H1 (cell line): ENCODE data around the gene SMPD2. TPM values are rescaled to one million over a fixed set of nuclear protein-coding genes. Genes with fewer than 3 reads are reported as not detected.
A peak's percentile ranks its signal among the peaks of the same experiment; 100 is the strongest.

ENCODE experiments used
- CTCF ChIA-PET: fragments of 300-600 bp; sonication (Branson Sonifier 250); formaldehyde crosslinking; loops from one replicate; lab custom pipeline; 2021; ENCODE audit not compliant: partially characterized antibody; lab: Charles Lee
- POLR2A ChIA-PET: fragments of 300-600 bp; sonication (Branson Sonifier 250); formaldehyde crosslinking; loops from one replicate; lab custom pipeline; 2021; ENCODE audit warnings: inconsistent platforms; ENCODE audit not compliant: partially characterized antibody; lab: Charles Lee
- DNase-seq, 2 experiments: peaks; one replicate each; pipeline versions ENCODE4 v3.0.0 to v3.0.0-alpha.2; 2010 to 2022; ENCODE audit warnings: low spot score in 2 of 2, low read depth in 1 of 2, mixed read lengths in 1 of 2
- FAIRE-seq: peaks from 2 replicates; lab custom pipeline; 2011; peaks lifted over from hg19 to GRCh38; lab: Jason Lieb, UNC
- H2AFZ ChIP-seq: 2 replicates; pipeline ENCODE4 v1.8.1; 2012; ENCODE audit warnings: low read length, inconsistent platforms
- H2AK5ac ChIP-seq: 2 replicates; pipeline ENCODE4 v1.6.1; 2013; ENCODE audit warnings: low read depth, low read length
- H2BK120ac ChIP-seq: replicated peaks from 2 replicates; pipeline ENCODE3; 2013; ENCODE audit warnings: low read depth, low read length, inconsistent platforms
- H2BK12ac ChIP-seq: 2 replicates; pipeline ENCODE4 v1.6.1; 2013; ENCODE audit warnings: low read depth, low read length
- H2BK15ac ChIP-seq: 2 replicates; pipeline ENCODE4 v1.6.1; 2013; ENCODE audit warnings: low read length
- H2BK20ac ChIP-seq: 2 replicates; pipeline ENCODE4 v1.6.1; 2013; ENCODE audit warnings: low read length
- H2BK5ac ChIP-seq: 2 replicates; pipeline ENCODE4 v1.6.1; 2013; ENCODE audit warnings: low read depth, low read length
- H3K14ac ChIP-seq: 2 replicates; pipeline ENCODE4 v1.6.1; 2013; ENCODE audit warnings: inconsistent platforms; ENCODE audit not compliant: insufficient read length
- H3K18ac ChIP-seq: 2 replicates; pipeline ENCODE4 v1.6.1; 2013; ENCODE audit warnings: low read length; ENCODE audit errors: extremely low read depth
- H3K23ac ChIP-seq: 2 replicates; pipeline ENCODE4 v1.6.1; 2013; ENCODE audit warnings: inconsistent platforms; ENCODE audit not compliant: insufficient read length
- H3K23me2 ChIP-seq: 2 replicates; pipeline ENCODE4 v1.6.1; 2013; ENCODE audit warnings: low read depth, low read length
- H3K27ac ChIP-seq: 2 replicates; pipeline ENCODE4 v1.6.1; 2011; ENCODE audit warnings: low read depth, low read length, inconsistent platforms
- H3K27me3 ChIP-seq, 4 experiments: replicated peaks in 1 of 4; 1 replicate in 1 of 4; 2 replicates in 3 of 4; pipeline versions ENCODE4 v1.6.1 to v1.8.1; 2011 to 2013; ENCODE audit warnings: low read length in 3 of 4, mild to moderate bottlenecking in 3 of 4, inconsistent platforms in 2 of 4, mixed read lengths in 2 of 4, moderate library complexity in 1 of 4; ENCODE audit not compliant: control insufficient read depth in 3 of 4, insufficient read depth in 3 of 4; ENCODE audit errors: extremely low read depth in 1 of 4
- H3K36me3 ChIP-seq, 4 experiments: 2 replicates each; pipeline versions ENCODE4 v1.6.1 to v1.8.1; 2011 to 2013; ENCODE audit warnings: mild to moderate bottlenecking in 4 of 4, low read length in 3 of 4, moderate library complexity in 2 of 4, control low read depth in 1 of 4, inconsistent platforms in 1 of 4; ENCODE audit not compliant: insufficient read depth in 4 of 4, control insufficient read depth in 2 of 4
- H3K4ac ChIP-seq: replicated peaks from 2 replicates; pipeline ENCODE3; 2013; ENCODE audit warnings: low read length, low read depth, mixed read lengths, inconsistent platforms; ENCODE audit not compliant: insufficient read length
- H3K4me1 ChIP-seq, 4 experiments: replicated peaks in 1 of 4; 1 replicate in 1 of 4; 2 replicates in 3 of 4; pipeline versions ENCODE4 v1.6.1 to v1.8.1; 2011 to 2013; ENCODE audit warnings: low read length in 3 of 4, inconsistent platforms in 2 of 4, mixed read lengths in 1 of 4; ENCODE audit not compliant: insufficient read depth in 4 of 4, control insufficient read depth in 3 of 4
- H3K4me2 ChIP-seq, 2 experiments: 2 replicates each; pipeline versions ENCODE4 v1.6.1 to v1.8.1; 2011 to 2013; ENCODE audit warnings: low read depth in 2 of 2, low read length in 2 of 2, control low read depth in 1 of 2, inconsistent platforms in 1 of 2, mild to moderate bottlenecking in 1 of 2; ENCODE audit not compliant: insufficient read depth in 1 of 2
- H3K4me3 ChIP-seq, 4 experiments: fragments of 200-600, 300-600 bp in 1 of 4; sonication (generic), shearing (Covaris generic), sonication (Bioruptor Twin) in 1 of 4; 2 replicates each; pipeline versions ENCODE4 v1.5.1 to v1.8.1; 2011 to 2016; ENCODE audit warnings: low read length in 4 of 4, low read depth in 3 of 4, control low read depth in 2 of 4, inconsistent platforms in 2 of 4, mild to moderate bottlenecking in 2 of 4, mixed read lengths in 1 of 4, moderate library complexity in 1 of 4; ENCODE audit not compliant: insufficient read depth in 2 of 4; ENCODE audit errors: extremely low read depth in 1 of 4
- H3K56ac ChIP-seq: replicated peaks from 2 replicates; pipeline ENCODE3; 2013; ENCODE audit warnings: low read depth, mild to moderate bottlenecking, mixed read lengths, low read length, inconsistent platforms; ENCODE audit not compliant: insufficient read length
- H3K79me1 ChIP-seq: 2 replicates; pipeline ENCODE4 v1.6.1; 2013; ENCODE audit warnings: low read depth, low read length, control low read depth
- H3K79me2 ChIP-seq, 2 experiments: 2 replicates each; pipeline versions ENCODE4 v1.6.1 to v1.8.1; 2012 to 2013; ENCODE audit warnings: low read length in 2 of 2, mild to moderate bottlenecking in 2 of 2, inconsistent platforms in 1 of 2; ENCODE audit not compliant: insufficient read depth in 2 of 2, control insufficient read depth in 1 of 2
- H3K9ac ChIP-seq, 4 experiments: replicated peaks in 1 of 4; 1 replicate in 1 of 4; 2 replicates in 3 of 4; pipeline versions ENCODE4 v1.6.1 to v1.8.1; 2011 to 2013; ENCODE audit warnings: low read depth in 3 of 4, low read length in 3 of 4, control low read depth in 2 of 4, mild to moderate bottlenecking in 2 of 4, moderate library complexity in 2 of 4, inconsistent platforms in 1 of 4; ENCODE audit errors: extremely low read depth in 1 of 4
- H3K9me3 ChIP-seq, 2 experiments: 2 replicates each; pipeline versions ENCODE4 v1.6.1 to v1.8.1; 2012 to 2013; ENCODE audit warnings: mild to moderate bottlenecking in 2 of 2, moderate library complexity in 2 of 2, control low read depth in 1 of 2, inconsistent platforms in 1 of 2, low read depth in 1 of 2, low read length in 1 of 2, mixed read lengths in 1 of 2; ENCODE audit not compliant: insufficient read depth in 2 of 2
- H4K20me1 ChIP-seq, 2 experiments: replicated peaks in 1 of 2; 2 replicates each; pipeline versions ENCODE3 to v1.8.1; 2011 to 2013; ENCODE audit warnings: inconsistent platforms in 2 of 2, low read length in 2 of 2, mild to moderate bottlenecking in 1 of 2; ENCODE audit not compliant: insufficient read depth in 2 of 2, control insufficient read depth in 1 of 2
- H4K5ac ChIP-seq: 2 replicates; pipeline ENCODE4 v1.6.1; 2013; ENCODE audit warnings: low read length, low read depth, mixed read lengths, inconsistent platforms; ENCODE audit not compliant: insufficient read length
- H4K8ac ChIP-seq: 2 replicates; pipeline ENCODE4 v1.8.0; 2013; ENCODE audit warnings: mild to moderate bottlenecking, moderate library complexity, low read length, inconsistent platforms; ENCODE audit not compliant: insufficient read depth; ENCODE audit errors: extremely low read depth
- H4K91ac ChIP-seq: replicated peaks from 2 replicates; pipeline ENCODE3; 2013; ENCODE audit warnings: low read length, mixed read lengths, inconsistent platforms; ENCODE audit not compliant: insufficient read length
- BRCA1 ChIP-seq: IDR thresholded peaks from 2 replicates; pipeline ENCODE4 v1.6.1; 2012; ENCODE audit warnings: low read depth, low read length, improper control_type of control experiment
- CREB1 ChIP-seq: IDR thresholded peaks from 2 replicates; pipeline ENCODE4 v1.6.1; 2012; ENCODE audit warnings: inconsistent platforms
- FOSL1 ChIP-seq: IDR thresholded peaks from 2 replicates; pipeline ENCODE4 v1.6.1; 2011; ENCODE audit warnings: mild to moderate bottlenecking, low read depth, low read length, moderate library complexity; ENCODE audit not compliant: insufficient read depth
- GTF2F1 ChIP-seq: IDR thresholded peaks from 2 replicates; pipeline ENCODE4 v1.6.1; 2012; ENCODE audit warnings: low read depth, low read length, improper control_type of control experiment, borderline replicate concordance
- JUN ChIP-seq: IDR thresholded peaks from 2 replicates; pipeline ENCODE4 v1.6.1; 2011; ENCODE audit warnings: low read depth, mild to moderate bottlenecking, improper control_type of control experiment, low read length
- MAFK ChIP-seq: IDR thresholded peaks from 2 replicates; pipeline ENCODE4 v1.6.1; 2012; ENCODE audit warnings: low read depth, mild to moderate bottlenecking, improper control_type of control experiment, low read length
- NRF1 ChIP-seq: IDR thresholded peaks from 2 replicates; pipeline ENCODE4 v1.6.1; 2011; ENCODE audit warnings: mild to moderate bottlenecking, low read depth, low read length, improper control_type of control experiment
- POLR2A ChIP-seq, 2 experiments: IDR thresholded peaks; 1 replicate in 1 of 2; 2 replicates in 1 of 2; pipeline ENCODE4 v1.6.1; 2011; ENCODE audit warnings: low read depth in 2 of 2, low read length in 2 of 2, mild to moderate bottlenecking in 2 of 2; ENCODE audit errors: control extremely low read depth in 1 of 2
- TEAD4 ChIP-seq: IDR thresholded peaks from 2 replicates; pipeline ENCODE4 v1.6.1; 2012; ENCODE audit warnings: low read depth, low read length, inconsistent platforms, mixed read lengths
- WGBS, 2 experiments: shearing (Covaris generic) in 1 of 2; methylation state at CpG; one replicate each; pipeline versions ENCODE4 v1.1.6 to v1.1.7; 2013 to 2015; ENCODE audit warnings: low lambda C conversion rate in 2 of 2, mixed read lengths in 2 of 2, inconsistent platforms in 1 of 2, low coverage in 1 of 2, missing lambda C conversion rate in 1 of 2; ENCODE audit not compliant: insufficient replicate concordance in 2 of 2, insufficient coverage in 1 of 2, insufficient read length in 1 of 2; ENCODE audit errors: extremely low coverage in 1 of 2, missing lambda C conversion rate in 1 of 2; 5-methylcytosine and 5-hydroxymethylcytosine counted together
- polyA plus RNA-seq, 7 experiments: library from polyadenylated mRNA; depleted of rRNA in 3 of 7; stranded (reverse) in 5 of 7; unstranded in 2 of 7; fragments of >200 nt in 5 of 7; fragments of 200-250 nt in 2 of 7; gene quantifications; 1 replicate in 5 of 7; 2 replicates in 1 of 7; 4 replicates in 1 of 7; pipeline versions ENCODE4 v1.2.1 to v1.2.3, GENCODE V29; 2011 to 2013; ENCODE audit warnings: missing spikeins in 2 of 7, mixed read lengths in 2 of 7
- total RNA-seq: library from RNA; stranded (reverse); fragmentation: NEBNext Ultra II Directional; extraction: Animal tissue kit (Norgen Biotek cat#: 25700); gene quantifications from 2 replicates; pipeline ENCODE4 v1.2.1, GENCODE V29; 2021
- TF ChIP-seq, protein P1 (sequence below): IDR thresholded peaks from 2 replicates; pipeline ENCODE4 v1.6.1; 2011; ENCODE audit warnings: low read depth, mild to moderate bottlenecking, low read length; ENCODE audit not compliant: insufficient read depth

SMPD2 gene
- total and polyA plus RNA-seq, 2 of the 8 experiments (the other 6 are each of a cell fraction or from before 2014, with no cell fraction given) = 11.5 to 17.2 TPM

DNA sequence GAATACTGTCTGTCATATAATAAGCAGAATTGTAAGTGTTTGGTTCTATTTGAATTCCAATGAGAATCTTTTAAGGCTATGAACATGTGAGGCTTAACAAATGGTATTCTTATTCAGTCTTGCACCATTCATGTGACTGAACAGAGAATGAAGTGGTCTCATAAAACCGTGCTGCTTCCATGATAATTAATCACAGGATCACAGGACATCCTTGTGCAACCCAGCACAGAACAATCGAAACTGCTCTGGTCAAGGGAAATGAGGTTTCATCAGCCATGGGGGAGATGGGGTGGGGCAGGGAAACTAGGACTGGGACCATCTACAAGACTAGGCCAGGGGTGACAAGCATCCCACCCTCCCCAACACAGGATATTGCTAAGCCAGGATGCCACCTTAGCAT lies 6.1 kb upstream of the SMPD2 start:
- H2BK15ac ChIP-seq = no peak overlapping the region
- no peak overlapping the region for H2AK5ac ChIP-seq
- TF ChIP-seq CREB1 (no peak), TEAD4 (no peak), FOSL1 (no peak), NRF1 (no peak), GTF2F1 (no peak), JUN (no peak), BRCA1 (no peak), MAFK (no peak), POLR2A (IDR thresholded peaks at IDR 0.05; ENCODE audit: control extremely low read depth in 1 of 2, low read depth in 2 of 2, low read length in 2 of 2) (no peak)
- TF ChIP-seq, protein P1, sequence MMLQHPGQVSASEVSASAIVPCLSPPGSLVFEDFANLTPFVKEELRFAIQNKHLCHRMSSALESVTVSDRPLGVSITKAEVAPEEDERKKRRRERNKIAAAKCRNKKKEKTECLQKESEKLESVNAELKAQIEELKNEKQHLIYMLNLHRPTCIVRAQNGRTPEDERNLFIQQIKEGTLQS = no peak
- H3K36me3 ChIP-seq = no peaks in the 10 kb centered on the region
- H3K79me1 ChIP-seq = no peaks in the 10 kb centered on the region
- H3K18ac ChIP-seq = no peak overlapping the region
- H2BK5ac ChIP-seq = no peak overlapping the region
- H2BK20ac ChIP-seq = no peak overlapping the region
- H3K9me3 ChIP-seq = no peaks in the 10 kb centered on the region
- WGBS, 2 experiments = 87% methylated on average over 2 of the region's 2 CpGs; no CpG with 5 or more reads in 1 of the 2 experiments
- H3K14ac ChIP-seq = no peak overlapping the region
- H2BK12ac ChIP-seq = no peak overlapping the region
- ChIA-PET POLR2A (interaction anchor here (0.7 kb wide), 1 partner anchor 14 kb away, joined by 3 read pairs; no protein-coding TSS in a partner anchor), CTCF (interaction anchor here (1.5 kb wide), 1 partner anchor 26 kb away, joined by 4 read pairs; no protein-coding TSS in a partner anchor)
- H4K20me1 ChIP-seq = no peaks in the 10 kb centered on the region
- no peak overlapping the region for H3K9ac ChIP-seq
- no peak overlapping the region for H3K4ac ChIP-seq
- H4K8ac ChIP-seq = no peak overlapping the region
- H3K23ac ChIP-seq = no peak overlapping the region
- no peaks in the 10 kb centered on the region for H3K4me1 ChIP-seq
- H3K79me2 ChIP-seq = no peaks in the 10 kb centered on the region
- H3K4me2 ChIP-seq = no peak overlapping the region
- H3K27me3 ChIP-seq = peaks cover 0 to under 1% (median 0%) of the 10 kb centered on the region in 4 experiments; a peak in 1 of 7 replicates
- no peaks in the 10 kb centered on the region for H3K23me2 ChIP-seq
- H3K4me3 ChIP-seq = no peak overlapping the region
- FAIRE-seq = no peak
- H4K5ac ChIP-seq = no peak overlapping the region
- H2AFZ ChIP-seq = no peak overlapping the region
- H4K91ac ChIP-seq = peak overlapping the region; percentile 9
- no peak overlapping the region for H3K27ac ChIP-seq
- no peak overlapping the region for H3K56ac ChIP-seq
- H2BK120ac ChIP-seq = no peak overlapping the region
- DNase-seq = no peak
